Stomach (tissue), 9 donors: ENCODE measurements around the gene CRYL1. TPM values are rescaled to one million over a fixed set of nuclear protein-coding genes. Genes with fewer than 3 reads are reported as not detected.

Experiments
- DNase-seq, 2 donors: peaks; one replicate each; pipeline versions ENCODE4 v3.0.0 to v3.0.0-alpha.2; 2013 to 2019
- H3K27ac ChIP-seq, 5 donors: fragments of 200-600 bp in 4 of 5; sonication (generic) in 4 of 5; one replicate each; pipeline ENCODE4 v1.5.1; 2013 to 2019; ENCODE audit warnings: mild to moderate bottlenecking in 1 of 5, moderate library complexity in 1 of 5
- H3K27me3 ChIP-seq, 3 donors: fragments of 200-600 bp; sonication (generic); one replicate each; pipeline ENCODE4 v1.5.1; 2017 to 2019; ENCODE audit warnings: mixed run types in 1 of 3
- H3K36me3 ChIP-seq, 4 donors: fragments of 200-600 bp; sonication (generic); 1 replicate in 3 of 4; 2 replicates in 1 of 4; pipeline ENCODE4 v1.5.1; 2016 to 2019
- H3K4me1 ChIP-seq, 4 donors: fragments of 200-600 bp; sonication (generic); one replicate each; pipeline ENCODE4 v1.5.1; 2016 to 2019
- H3K4me3 ChIP-seq, 4 donors: fragments of 200-600 bp; sonication (generic) in 3 of 4; one replicate each; pipeline ENCODE4 v1.5.1; 2016 to 2019; ENCODE audit warnings: mild to moderate bottlenecking in 1 of 4
- H3K9me3 ChIP-seq, 4 donors: fragments of 200-600 bp; sonication (generic); one replicate each; pipeline ENCODE4 v1.5.1; 2016 to 2019
- CTCF ChIP-seq, 7 experiments: fragments of 450-650 bp in 4 of 7; fragments of 200-600 bp in 3 of 7; sonication (generic) in 3 of 7; IDR thresholded peaks; one replicate each; pipeline ENCODE4 v1.5.1; 2016 to 2019; ENCODE audit warnings: antibody characterized with exemption in 7 of 7, control low read depth in 2 of 7, mild to moderate bottlenecking in 1 of 7
- EP300 ChIP-seq: sonication (generic); formaldehyde crosslinking; IDR thresholded peaks from one replicate; pipeline ENCODE4 v1.6.1; 2017; ENCODE audit warnings: antibody characterized with exemption
- POLR2A ChIP-seq, 4 donors: fragments of 450-650 bp; IDR thresholded peaks; one replicate each; pipeline ENCODE4 v1.6.1; 2016; ENCODE audit warnings: antibody characterized with exemption in 4 of 4, control low read depth in 2 of 4, mild to moderate bottlenecking in 1 of 4, moderate library complexity in 1 of 4
- POLR2AphosphoS5 ChIP-seq, 3 donors: sonication (generic); formaldehyde crosslinking; IDR thresholded peaks; one replicate each; pipeline ENCODE4 v1.6.1; 2016; ENCODE audit warnings: antibody characterized with exemption in 3 of 3
- WGBS, 5 donors: extraction: QIAGEN DNeasy Blood & Tissue Kit in 3 of 5; methylation state at CpG; one replicate each; pipeline versions ENCODE4 v1.1.5 to v1.1.7; 2013 to 2018; 5-methylcytosine and 5-hydroxymethylcytosine counted together
- intact Hi-C: fragments of 100-400 bp; cut with DNase I; formaldehyde crosslinking; loops from one replicate; pipeline ENCODE4 v1.15.1; 2023; ENCODE audit warnings: low total_unique reads
- polyA plus RNA-seq, 3 donors: library from polyadenylated mRNA; stranded (reverse); fragments of 200-250 nt; gene quantifications; one replicate each; pipeline ENCODE4 v1.2.3, GENCODE V29; 2013
- total RNA-seq, 5 donors: library from RNA; depleted of rRNA; stranded (reverse); fragments of >200 nt; gene quantifications; one replicate each; pipeline versions ENCODE4 v1.1.0 to v1.2.3, GENCODE V29; 2014 to 2016
- donor health status: healthy with polysubstance abuse.
- donor health status: Bipolar disorder and iron deficiency.
- donor health status: healthy.

The CRYL1 gene
- total and polyA plus RNA-seq, 8 donors = 11.6 to 112 (median 38.0) TPM

- WGBS, 5 donors = 78 to 85% (median 83%) methylated on average over 9 to 10 of the region's 10 CpGs
These were observed 8.5 kb upstream of the CRYL1 start for GRCh38 chr13:20534038-20534608.

GRCh38 chr13:20528452-20528851, 2.8 kb upstream of the CRYL1 start:
- no peak for TF ChIP-seq EP300
- no peak for TF ChIP-seq POLR2A (IDR thresholded peaks at IDR 0.05)
- no peak for TF ChIP-seq POLR2AphosphoS5 (IDR thresholded peaks at IDR 0.05)
- no peak for TF ChIP-seq CTCF (IDR thresholded peaks at IDR 0.05)
- Histone ChIP-seq H3K4me1 (peaks cover 0 to 27% (median 23%) of the 10 kb centered on the region in 4 donors), H3K27me3 (peaks cover 0 to 7% (median 0%) of the 10 kb centered on the region in 3 donors), H3K4me3 (no peak overlapping the region), H3K9me3 (no peaks in the 10 kb centered on the region), H3K27ac (no peak overlapping the region), H3K36me3 (no peaks in the 10 kb centered on the region)
- DNase-seq = no peak
- 81 to 95% (median 87%) methylated on average over 2 of the region's 2 CpGs for WGBS, 5 donors
- intact Hi-C loops = no loop called here

More at GRCh38 chr13:20534038-20534608, 8.5 kb upstream of the CRYL1 start:
- Histone ChIP-seq H3K27me3 (peaks cover 0 to 7% (median 0%) of the 10 kb centered on the region in 3 donors), H3K4me1 (no peaks in the 10 kb centered on the region), H3K36me3 (no peaks in the 10 kb centered on the region), H3K9me3 (peaks cover 0 to 5% (median 2%) of the 10 kb centered on the region in 4 donors), H3K27ac (no peak overlapping the region), H3K4me3 (no peak overlapping the region)
- intact Hi-C loops = no loop called here
- no peak for TF ChIP-seq EP300
- TF ChIP-seq CTCF (IDR thresholded peaks at IDR 0.05) = no peak
- TF ChIP-seq POLR2AphosphoS5 (IDR thresholded peaks at IDR 0.05) = no peak
- TF ChIP-seq POLR2A (IDR thresholded peaks at IDR 0.05) = no peak
- no peak for DNase-seq

GRCh38 chr13:20526664-20527063, 1.0 kb upstream of the CRYL1 start:
- TF ChIP-seq EP300 = no peak
- TF ChIP-seq CTCF (IDR thresholded peaks at IDR 0.05) = no peak
- no peak for TF ChIP-seq POLR2A (IDR thresholded peaks at IDR 0.05)
- TF ChIP-seq POLR2AphosphoS5 (IDR thresholded peaks at IDR 0.05) = no peak
- peak in 1 of 2 donors; percentile 44 for DNase-seq
- Histone ChIP-seq H3K36me3 (no peaks in the 10 kb centered on the region), H3K4me3 (peak overlapping the region; percentile 64 to 96 (median 95)), H3K27ac (peak overlapping the region in 4 of 5 donors; percentile 87 to 92 (median 90)), H3K9me3 (no peaks in the 10 kb centered on the region), H3K27me3 (peaks cover 0 to 7% (median 0%) of the 10 kb centered on the region in 3 donors), H3K4me1 (peaks cover 0 to 39% (median 26%) of the 10 kb centered on the region in 4 donors)
- 31 to 43% (median 36%) methylated on average over 6 of the region's 6 CpGs for WGBS, 5 donors
- intact Hi-C loops = no loop called here

GRCh38 chr13:20525144-20525600, 485 bp downstream of the CRYL1 start:
- DNase-seq = peak; percentile 41 to 78
- no peaks in the 10 kb centered on the region for H3K27me3 ChIP-seq
- TF ChIP-seq CTCF (IDR thresholded peaks at IDR 0.05) (no peak), EP300 (no peak)
- peak overlapping the region; percentile 64 to 96 (median 95) for H3K4me3 ChIP-seq
- H3K27ac ChIP-seq = peak overlapping the region; percentile 87 to 92 (median 88)
- H3K36me3 ChIP-seq = no peaks in the 10 kb centered on the region
- WGBS, 5 donors = 0 to 2% (median 1%) methylated on average over 9 to 37 of the region's 37 CpGs
- H3K4me1 ChIP-seq = peaks cover 0 to 45% (median 26%) of the 10 kb centered on the region in 4 donors
- no peaks in the 10 kb centered on the region for H3K9me3 ChIP-seq
- intact Hi-C loops = no loop called here
